ENCODE data around the gene ANKRD39.
A peak's percentile ranks its signal among the peaks of the same experiment; 100 is the strongest.
"Not testable (repeated sequence)": the region's sequence is repeated elsewhere in the genome, so short reads cannot be mapped to it uniquely, and the experiment has no call there.

Gene ANKRD39, protein sequence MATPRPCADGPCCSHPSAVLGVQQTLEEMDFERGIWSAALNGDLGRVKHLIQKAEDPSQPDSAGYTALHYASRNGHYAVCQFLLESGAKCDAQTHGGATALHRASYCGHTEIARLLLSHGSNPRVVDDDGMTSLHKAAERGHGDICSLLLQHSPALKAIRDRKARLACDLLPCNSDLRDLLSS

DNA sequence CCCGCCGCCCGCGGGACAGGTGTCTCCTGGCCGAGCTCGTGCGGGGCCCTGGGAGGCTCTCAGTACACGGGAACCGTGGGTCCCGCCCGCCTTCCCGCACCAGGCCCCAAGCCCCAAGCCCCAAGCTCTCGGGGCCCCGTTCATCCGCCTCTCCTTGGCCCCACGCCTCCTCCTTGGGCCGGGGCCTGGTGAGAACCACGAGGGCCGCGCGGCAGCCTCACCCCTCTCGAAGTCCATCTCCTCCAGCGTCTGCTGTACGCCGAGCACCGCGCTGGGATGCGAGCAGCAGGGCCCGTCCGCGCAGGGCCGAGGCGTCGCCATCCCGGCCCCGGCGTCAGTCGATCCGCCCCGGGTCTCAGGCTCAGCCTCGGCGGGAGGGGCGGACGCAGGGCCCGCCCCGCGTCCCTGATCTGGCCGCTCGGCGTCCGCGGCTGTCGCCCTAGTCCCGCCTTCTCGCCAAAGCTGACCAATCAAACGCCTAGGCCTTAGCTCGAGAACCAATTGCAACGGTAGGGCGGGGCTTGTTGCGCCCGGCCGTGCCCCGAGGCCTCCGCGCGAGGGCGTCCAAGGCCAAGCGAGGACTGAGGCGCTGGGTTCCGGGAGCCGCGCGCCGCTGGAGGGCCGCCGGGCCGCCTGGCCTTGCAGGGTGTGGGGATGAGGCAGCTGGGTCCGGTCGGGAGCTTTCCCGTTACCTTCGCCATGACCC lies at the start of gene ANKRD39:
TSS of gene ANKRD39 (minus strand) at position 350 of the 706 bp plus-strand sequence. CDS start at position 321, 29 bp downstream.
- DNase-seq = peak; percentile 97 to 99

DNA sequence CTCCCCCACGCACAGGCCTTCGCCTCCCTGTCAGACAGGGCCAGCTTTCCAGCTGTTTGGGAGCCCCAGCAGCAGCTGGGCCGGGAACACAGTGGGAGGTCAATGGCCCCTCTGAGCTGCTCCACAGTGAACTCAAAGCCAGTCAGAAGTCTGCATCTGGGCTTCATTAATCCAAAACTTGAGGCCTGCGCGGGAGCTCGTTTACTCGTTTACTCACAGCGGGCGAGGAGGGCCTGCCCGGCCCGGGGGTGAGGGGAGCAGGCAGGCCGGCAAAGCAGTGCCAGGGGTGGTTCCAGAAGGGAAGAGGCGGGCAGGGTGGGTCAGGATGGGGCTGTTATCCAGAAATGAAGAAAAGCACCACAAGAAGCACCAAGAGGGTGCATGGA lies 48.9 kb upstream of the ANKRD39 start:
- no peak for DNase-seq

DNA sequence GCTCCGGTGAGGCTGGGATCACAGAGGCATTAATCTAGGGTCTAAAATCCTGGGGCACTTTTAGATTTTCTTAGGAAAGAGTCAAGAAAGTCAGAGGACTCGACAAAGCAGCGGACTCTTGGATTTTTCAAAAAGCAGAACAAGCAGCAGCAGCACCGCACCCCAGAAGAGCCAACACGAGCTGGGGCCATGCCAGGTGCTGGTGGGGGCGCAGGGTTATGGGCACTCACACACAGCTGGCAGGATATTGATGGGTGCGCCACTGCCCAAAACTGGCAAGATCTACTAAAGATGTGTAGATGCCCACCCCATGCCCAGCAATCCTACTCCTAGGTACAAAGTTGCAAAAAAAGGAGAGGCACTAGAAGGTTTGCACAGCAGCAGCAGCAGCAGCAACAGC lies 46.0 kb upstream of the ANKRD39 start:
- DNase-seq = no peak

DNA sequence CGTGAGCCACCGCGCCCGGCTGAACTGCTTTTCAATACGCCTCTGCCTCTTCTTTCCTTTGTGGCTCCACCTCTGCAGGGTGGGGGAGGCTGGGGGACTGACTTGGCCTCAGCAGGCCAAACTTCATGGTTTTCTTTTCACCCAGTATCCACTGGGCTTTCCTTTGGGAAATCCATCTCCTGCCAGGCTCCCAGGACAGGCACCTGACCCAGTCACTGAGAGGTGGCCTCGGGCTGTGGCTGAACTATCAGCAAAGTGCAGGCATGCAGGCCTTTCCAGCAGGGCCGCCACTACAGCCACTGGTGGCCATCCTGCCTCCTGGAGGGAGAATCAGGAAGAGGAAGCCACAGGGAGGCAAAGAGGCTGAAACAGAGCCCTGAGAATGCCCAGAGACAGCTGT lies 45.5 kb upstream of the ANKRD39 start:
- DNase-seq = no peak

DNA sequence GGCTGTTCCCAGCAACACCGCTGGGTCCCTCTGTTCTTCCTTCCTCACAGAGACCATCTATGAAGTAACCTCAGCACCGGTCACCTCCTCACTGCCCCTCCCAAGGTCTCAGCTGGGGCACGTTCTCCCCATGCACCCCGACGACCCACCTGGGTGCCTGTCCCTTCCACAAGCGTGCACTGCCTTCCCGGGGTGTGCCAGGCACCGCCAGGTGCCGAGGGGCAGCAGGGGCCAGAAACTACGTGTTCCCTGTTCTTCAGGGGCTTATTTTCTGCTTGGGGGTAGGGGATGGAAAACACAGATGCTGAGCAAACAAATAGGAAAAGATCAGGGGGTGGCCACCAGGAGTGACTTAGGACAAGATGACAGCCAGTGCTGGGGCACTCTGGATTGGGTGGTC lies 42.4 kb upstream of the ANKRD39 start:
- DNase-seq = no peak

DNA sequence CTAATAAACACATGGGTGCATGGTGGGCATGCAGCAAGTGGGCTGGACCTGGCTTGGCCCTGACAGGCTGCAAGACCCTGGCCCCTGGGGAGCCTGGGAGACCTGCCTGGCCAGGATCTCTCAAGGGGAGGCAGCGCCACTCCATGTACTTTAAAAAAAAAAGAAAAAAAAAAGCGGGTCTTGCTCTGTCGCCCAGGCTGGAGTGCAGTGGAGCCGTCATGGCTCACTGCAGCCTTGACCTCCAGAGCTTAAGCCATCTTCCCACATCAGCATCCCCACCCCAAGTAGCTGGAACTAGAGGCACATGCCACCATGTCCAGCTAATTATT lies 41.6 kb upstream of the ANKRD39 start:
- DNase-seq = no peak

DNA sequence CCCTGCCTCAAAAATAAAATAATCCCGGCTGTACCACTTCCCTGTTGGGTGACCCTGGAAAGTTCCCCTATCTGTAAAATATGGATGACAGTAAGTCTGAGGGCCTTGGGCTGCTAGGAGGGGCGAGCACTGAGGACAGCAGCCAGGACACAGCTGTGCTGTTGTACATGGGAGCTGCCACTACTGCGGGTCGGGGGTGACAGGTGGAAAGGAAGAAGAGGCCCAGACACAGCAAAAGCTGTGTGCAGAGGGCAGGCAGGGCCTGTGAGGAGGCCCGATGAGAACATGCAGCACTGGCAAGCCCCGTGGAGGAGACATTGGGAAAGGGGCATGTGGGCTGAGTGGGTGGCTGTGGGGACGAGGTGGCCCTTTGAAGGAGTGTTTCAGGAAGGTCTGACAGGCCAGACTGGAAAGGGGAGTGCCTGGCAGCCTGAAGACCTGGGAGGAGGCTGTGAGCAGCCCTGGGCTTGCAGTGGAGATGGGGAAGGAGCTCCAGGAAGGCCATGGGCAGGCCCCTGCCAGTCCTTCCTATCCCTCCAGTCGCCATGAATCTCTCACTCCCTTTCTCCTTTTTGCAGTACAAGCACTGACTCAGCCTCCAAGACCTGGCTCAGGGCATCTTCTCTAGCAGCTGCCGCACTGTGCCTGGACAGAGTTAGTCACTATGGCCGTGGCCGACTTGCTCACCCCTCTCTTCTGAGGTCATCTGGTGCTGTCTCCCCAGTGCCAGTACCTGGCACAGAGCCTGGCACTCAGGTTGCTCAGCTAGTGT lies 41.0 kb upstream of the ANKRD39 start:
- no peak for DNase-seq

DNA sequence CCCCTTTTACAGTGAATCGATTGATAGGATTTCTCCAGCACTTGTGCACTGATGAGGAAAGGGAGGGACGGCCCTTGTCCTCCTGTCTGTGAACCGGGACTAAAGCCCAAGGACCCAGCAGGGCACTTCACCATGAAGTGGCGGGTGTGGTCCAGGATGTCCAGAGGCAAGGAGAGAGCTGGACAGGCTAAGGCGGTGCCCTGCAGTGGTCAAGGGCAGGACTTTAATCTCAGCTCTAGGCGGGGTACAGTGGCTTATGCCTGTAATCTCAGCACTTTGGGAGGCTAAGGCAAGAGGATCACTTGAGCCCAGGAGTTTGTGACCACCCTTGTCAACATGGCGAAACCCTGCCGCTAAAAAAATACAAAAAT lies 40.3 kb upstream of the ANKRD39 start:
- DNase-seq = no peak

DNA sequence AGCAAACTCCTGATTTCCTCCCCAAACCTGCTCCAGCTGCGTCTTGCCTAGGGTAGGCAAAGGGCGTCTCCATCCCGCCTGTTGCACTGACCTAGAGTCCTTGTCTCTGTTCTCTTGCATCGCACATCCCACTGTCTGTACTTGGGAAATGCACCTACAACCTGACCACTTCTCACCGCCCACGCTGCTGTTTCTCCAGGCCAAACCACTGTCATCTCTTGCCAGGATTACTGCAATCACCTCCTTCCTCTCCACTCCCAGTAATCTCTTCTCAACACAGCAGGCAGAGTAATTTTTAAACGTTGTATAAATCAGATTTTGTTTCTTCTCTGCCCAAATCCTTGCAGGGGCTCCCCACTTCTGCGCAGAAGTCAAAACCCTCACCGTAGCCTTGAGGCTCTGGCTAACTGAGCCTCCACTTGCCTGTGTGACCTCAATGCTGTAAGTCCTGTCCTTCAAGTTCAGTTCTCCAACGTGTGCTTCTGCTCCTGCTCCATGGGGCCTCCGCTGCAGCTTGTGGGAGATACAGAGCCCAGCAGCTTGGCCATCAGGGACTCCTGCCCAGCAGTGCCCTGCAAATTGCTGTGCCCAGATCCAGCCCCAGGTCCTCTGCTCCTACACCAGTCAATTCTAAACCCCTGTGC lies 39.8 kb upstream of the ANKRD39 start:
- no peak for DNase-seq

DNA sequence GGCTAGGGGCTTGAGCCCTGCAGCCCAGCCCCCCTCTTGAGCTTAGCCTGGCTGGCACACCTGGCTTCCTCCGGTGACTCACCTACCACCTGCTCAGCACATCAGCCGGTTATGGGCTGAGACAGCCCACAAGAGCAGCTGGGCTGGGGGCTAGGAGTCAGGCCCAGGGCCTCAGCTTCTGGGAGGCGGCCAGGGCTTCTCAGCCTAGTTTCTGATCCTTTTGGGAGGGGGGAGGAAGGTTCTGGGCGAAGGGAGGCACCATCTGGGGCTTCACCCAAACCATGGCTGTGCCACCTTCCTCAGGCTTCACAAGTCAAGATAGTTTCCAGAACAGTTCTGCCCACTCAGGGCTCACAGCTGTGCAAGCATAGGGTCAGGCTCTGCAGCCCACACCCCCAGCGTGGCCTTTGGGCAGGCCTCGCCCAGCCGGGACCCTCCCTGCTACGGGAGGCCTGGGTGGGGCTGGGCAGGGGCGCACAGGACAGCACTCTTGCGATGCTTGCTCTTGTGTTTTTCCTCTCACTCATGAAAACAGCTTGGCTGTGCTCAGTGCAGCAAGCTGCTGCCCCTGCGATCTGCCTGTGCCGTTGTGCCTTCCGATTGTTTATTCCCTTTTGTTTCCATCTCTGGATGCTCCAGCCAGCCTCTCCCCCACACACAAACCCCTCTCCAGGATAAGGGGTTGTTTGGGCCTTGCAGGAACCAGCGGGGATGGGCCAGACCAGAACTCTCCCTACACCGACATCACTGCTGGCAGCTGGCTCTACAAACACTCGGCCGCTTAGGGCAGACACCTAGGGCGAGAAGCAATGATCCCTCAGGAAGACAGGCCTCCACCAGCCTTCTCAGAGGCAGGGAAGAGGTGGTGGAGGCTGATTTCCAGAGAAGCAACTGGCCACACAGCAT lies 38.2 kb upstream of the ANKRD39 start:
- DNase-seq = peak in 1 of 2 donors; percentile 39

DNA sequence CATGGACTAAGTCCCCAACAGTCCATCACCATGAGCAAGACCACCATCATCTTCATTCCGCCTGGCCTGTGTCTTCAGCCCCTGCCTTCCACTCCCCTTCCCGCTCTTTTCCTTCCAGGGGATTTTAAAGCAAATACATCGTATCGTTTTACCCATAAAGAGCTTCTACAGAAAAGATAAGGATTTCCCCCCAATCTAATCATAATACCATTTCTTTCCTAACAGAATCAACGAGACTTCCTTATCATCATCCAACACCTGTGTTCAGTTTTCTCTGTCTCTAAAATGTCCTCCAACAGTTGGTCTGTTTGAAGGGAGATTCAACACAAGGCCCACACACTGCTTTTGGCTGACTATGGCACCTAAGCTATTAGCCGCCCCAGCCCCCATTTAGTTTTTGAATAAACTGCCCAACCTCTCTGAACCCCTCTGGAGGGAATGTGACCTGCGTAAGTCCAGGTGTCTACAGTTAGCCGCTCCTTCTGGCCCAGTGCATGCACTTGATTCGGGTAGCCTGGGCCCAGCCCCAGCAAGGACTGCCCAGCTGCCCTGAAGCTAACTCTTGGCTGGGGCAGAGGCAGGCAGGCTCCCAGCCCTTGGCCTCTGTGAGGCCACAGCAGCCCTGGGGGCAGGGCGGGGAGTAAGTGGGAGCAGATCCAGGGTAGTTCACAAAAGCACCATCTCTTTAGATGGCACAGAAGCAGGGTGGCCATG lies 37.4 kb upstream of the ANKRD39 start:
- DNase-seq = peak in 1 of 2 donors; percentile 45

DNA sequence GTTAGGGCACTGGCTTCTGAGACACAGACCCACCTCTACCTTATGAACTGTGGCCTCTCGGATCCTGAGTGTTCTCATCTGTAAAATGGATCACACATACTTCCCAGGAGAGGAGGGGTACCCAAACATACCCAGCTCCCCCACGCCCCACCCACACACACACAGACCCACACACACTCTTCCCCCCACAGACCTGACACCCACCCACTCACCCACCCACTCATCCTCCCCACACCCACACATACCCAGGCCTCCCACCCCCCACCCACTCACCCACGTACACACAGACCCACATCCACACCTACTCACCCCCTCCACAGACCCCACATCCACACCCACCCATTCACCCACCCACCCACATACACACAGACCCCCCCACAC lies 36.3 kb upstream of the ANKRD39 start:
- no peak for DNase-seq

DNA sequence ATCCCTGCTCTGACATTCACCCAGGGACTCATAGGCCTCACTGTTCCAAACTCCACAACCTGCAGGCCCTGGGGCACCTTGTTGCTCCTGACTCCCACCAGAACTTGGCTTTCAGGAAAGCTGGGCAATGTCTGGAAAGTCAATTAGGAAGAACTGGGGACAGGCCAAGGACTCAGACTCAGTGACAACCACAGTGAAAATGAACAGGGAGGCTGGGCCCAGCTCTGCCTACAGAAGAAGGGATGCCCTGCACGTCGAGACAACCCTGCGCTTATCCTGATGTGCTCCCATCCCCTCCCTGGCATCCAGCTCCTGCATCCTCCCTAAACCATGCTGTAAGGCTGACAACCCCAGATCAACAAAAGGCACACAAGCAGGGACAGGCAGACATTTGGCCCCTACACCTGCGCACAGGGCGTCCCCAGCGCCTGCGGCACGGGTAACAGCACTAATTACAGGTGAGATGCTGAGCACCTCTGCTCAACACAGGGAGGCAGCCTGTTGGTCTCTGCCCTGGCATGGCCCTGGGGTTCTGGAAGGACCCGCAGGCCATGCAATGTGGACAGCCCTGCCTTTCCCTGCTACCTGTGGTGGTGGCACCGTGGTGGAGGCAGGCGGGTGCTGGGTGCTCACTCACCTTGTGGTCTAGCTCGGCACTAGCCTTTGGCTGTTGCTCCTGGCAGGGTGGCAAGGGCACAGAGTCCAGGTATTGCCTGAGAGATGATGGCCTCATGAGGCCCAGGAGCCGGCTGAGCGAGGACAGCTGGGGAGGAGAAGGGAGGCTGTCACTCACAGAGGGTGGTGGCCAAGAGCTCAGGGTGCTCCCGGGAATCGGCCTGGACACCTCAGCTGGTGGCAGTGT lies 35.7 kb upstream of the ANKRD39 start:
- DNase-seq = no peak

DNA sequence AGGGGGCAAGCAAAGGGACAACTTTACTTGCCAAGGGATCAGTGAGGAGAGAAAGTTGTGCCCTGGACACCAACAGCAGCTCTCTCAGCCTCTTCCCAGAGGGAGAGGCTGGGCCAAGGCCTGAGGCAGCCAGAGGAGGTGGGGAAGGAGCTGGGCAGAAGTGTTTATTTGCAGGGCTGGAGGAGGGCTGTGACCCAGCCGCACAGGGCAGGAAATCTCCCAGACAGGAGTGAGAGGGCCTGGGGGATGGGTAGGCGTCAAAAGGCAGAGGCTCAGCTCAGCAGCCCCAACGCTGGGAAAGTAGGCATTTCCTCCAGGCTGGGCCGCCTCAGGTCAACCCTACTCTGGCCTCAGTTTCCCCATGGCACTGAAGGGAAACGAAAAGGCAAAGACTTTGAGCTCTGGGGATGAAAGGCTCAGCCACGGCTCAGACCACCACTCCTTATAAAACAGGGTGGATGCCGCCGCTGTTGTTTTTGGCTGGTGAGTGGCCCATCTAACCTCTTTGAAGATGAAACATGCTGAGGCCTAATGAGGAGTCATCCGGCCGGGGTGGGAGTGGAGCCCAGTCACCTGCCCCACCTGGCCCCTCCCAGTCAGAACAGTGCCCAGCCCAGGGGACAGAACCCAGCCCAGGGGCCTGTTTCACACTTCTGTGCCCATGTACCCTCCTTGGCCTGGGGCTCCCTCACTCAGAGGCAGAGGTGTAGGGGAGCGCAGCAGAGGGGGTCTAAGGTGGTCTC lies 33.9 kb upstream of the ANKRD39 start:
- DNase-seq = peak in 1 of 2 donors; percentile 35

DNA sequence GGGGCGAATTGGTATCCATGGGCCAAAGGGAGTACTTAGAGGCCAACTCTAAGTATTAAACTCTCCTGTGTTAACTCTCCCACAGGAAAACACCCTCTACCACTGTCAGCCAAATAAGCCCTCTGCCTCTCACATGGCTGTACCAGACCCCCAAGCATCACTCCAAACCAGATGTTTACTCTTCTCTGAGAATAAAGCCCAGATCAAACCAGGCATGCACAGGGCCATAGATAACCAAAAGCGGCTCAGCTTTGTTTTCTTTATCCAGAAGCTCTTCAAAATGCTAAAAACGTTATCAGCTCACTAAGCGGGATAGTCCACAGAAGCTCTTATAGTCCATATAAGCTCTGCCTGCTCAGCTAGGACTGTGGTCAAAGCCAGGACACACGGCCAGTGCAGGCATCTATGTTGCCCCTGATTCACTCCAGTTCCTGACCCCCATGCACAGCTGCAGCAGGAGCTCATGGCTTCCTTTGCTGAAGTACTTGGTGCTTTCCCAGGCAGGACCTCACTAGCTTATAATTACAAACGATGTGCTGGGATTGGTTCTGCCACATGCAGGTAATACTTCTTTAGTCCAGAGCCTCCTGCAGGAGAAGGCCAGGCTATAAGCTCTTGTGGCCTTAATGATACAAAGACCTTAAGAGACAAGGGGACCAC lies 33.0 kb upstream of the ANKRD39 start:
- DNase-seq = no peak

DNA sequence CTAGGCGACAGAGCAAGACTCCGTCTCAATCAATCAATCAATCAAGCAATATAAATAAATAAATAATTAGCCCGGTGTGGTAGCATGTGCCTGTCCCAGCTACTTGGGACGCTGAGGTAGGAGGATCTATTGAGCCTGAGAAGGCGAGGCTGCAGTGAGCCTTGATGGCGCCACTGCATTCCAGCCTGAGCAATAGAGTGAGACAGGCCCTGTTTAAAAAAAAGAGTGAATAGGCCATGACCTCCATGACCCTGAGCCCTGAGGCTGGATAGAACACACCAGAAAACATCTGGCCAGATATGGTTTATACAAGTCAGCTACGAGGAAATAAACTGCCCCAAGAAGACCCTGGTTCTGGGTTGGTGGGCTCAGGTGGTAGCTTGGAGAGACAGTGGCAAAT lies 32.4 kb upstream of the ANKRD39 start:
- DNase-seq = no peak

DNA sequence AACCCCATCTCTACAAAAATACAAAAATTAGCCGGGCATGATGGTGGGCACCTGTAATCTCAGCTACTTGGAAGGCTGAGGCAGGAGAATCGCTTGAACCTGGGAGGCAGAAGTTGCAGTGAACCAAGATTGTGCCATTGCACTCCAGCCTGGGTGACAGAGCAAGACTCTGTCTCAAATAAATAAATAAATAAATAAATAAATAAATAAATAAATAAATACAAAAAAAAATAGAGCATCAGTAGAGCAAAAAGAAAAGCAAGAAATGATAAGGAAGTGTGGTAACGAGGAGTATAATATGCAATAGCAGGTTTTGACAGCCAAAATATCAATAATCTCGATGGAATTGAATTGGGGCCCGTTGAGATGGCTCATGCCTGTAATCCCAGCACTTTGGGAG lies 31.7 kb upstream of the ANKRD39 start:
- not testable (repeated sequence) for DNase-seq

DNA sequence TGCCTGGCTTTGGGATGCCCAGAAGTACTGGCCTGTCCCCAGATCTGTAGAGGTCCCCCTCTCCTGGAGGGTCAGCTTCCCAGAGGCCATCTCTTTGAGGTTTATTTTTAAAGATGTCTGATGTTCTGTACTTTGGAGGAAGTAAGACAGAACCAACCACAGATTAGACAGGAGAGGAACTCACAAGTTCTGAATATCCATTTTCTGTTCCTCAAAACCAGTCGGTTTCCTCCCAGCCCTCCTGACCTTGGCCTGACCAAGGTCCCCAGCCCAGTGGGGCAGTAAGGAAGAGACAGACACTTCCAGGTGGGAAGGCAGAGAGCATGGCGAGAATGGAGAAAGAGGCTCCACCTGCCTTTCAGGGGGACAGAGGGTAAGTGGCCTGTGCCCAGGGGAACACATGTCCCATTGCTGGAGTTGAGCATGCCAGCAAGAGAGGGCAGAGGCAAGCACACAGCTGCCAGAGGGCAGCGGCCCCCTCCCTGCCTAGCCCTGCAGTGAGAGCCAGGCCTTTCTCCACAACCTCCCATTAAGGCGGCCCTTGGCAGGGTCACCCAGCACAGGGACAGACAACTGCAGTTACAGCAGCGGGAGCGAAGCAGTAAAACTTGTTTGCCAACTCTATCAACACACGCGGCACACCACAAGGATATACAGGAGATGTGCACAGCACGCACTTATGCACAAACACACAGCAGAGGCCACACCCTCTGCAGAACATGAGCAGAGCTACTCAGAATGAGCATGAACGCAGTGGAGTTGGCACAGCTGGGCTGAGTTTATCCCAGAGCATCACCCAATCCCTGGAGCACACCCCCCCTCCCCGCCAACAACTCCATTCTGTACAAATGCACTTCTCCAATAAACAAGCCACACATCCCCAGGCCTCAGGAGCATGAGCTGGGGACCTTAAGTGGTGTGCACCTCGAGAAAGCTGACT lies 30.5 kb upstream of the ANKRD39 start:
- peak; percentile 66 to 71 for DNase-seq
